ENCODE measurements around the gene PUSL1.

DNA sequence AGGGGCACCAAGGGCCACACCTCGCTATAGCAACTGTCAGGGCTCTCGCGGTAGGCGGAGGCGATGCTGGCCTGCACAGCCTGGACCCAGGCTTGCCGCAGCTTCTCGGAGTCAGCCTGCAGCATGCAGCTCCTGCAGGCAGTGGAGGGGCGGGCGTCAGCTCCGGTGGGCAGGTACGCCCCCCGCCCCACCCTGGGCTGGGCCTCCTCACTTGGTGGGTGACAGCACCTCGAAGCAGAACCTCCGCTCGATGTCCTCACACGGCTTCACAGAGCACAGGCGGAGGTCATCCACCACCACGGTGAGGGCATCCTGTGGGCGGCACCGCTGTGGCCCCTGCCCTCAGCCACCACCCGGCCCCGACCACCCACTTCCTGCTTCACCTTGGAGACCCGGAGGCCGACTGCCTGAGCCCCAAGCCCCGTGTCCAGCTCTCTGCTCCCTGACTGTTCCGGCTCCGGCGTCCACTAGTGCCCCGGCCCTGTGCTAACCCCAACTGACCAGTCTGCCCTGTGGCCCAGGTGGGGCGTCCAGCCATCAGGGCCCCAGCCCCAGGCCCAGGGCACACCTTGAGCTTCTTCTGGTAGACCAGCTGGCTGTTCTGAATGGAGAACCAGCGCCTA is 10.5 kb upstream of the PUSL1 start:
- TF ChIP-seq, protein P1, sequence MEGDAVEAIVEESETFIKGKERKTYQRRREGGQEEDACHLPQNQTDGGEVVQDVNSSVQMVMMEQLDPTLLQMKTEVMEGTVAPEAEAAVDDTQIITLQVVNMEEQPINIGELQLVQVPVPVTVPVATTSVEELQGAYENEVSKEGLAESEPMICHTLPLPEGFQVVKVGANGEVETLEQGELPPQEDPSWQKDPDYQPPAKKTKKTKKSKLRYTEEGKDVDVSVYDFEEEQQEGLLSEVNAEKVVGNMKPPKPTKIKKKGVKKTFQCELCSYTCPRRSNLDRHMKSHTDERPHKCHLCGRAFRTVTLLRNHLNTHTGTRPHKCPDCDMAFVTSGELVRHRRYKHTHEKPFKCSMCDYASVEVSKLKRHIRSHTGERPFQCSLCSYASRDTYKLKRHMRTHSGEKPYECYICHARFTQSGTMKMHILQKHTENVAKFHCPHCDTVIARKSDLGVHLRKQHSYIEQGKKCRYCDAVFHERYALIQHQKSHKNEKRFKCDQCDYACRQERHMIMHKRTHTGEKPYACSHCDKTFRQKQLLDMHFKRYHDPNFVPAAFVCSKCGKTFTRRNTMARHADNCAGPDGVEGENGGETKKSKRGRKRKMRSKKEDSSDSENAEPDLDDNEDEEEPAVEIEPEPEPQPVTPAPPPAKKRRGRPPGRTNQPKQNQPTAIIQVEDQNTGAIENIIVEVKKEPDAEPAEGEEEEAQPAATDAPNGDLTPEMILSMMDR (IDR thresholded peaks at IDR 0.05) = no peak
- no peak for TF ChIP-seq EZH2 (IDR thresholded peaks at IDR 0.05; ENCODE audit: borderline replicate concordance, insufficient read depth, low read depth, low read length, poor library complexity, severe bottlenecking)

Measured in B cell (primary cell).